Adrenal gland (tissue), 5 donors: ENCODE data around the gene NVL.

ENCODE experiments used
- CTCF ChIP-seq, 6 experiments: fragments of 450-650 bp in 4 of 6; fragments of 200-600 bp in 2 of 6; sonication (generic) in 1 of 6; IDR thresholded peaks; 1 replicate in 5 of 6; 2 replicates in 1 of 6; pipeline versions ENCODE4 v1.5.1 to v1.8.0; 2016 to 2021; ENCODE audit warnings: antibody characterized with exemption in 6 of 6, mild to moderate bottlenecking in 2 of 6, moderate library complexity in 1 of 6
- POLR2A ChIP-seq, 2 donors: fragments of 450-650 bp; IDR thresholded peaks; one replicate each; pipeline ENCODE4 v1.6.1; 2017; ENCODE audit warnings: antibody characterized with exemption in 2 of 2, mild to moderate bottlenecking in 2 of 2, moderate library complexity in 1 of 2
- donor health status: DM: no; HTN: no; CAD: no.

GRCh38 chr1:224219612-224220059, 110.3 kb downstream of the NVL start:
- TF ChIP-seq CTCF (IDR thresholded peaks at IDR 0.05): no peak
- TF ChIP-seq POLR2A (IDR thresholded peaks at IDR 0.05): no peak
